ELR (cell line): ENCODE measurements around the gene RIOK3.
"Not testable (repeated sequence)": the region's sequence is repeated elsewhere in the genome, so short reads cannot be mapped to it uniquely, and the experiment has no call there.

Experiments
- DNase-seq: peaks from one replicate; pipeline ENCODE4 v3.0.0-alpha.2; 2015; ENCODE audit warnings: low read depth

The RIOK3 gene, protein sequence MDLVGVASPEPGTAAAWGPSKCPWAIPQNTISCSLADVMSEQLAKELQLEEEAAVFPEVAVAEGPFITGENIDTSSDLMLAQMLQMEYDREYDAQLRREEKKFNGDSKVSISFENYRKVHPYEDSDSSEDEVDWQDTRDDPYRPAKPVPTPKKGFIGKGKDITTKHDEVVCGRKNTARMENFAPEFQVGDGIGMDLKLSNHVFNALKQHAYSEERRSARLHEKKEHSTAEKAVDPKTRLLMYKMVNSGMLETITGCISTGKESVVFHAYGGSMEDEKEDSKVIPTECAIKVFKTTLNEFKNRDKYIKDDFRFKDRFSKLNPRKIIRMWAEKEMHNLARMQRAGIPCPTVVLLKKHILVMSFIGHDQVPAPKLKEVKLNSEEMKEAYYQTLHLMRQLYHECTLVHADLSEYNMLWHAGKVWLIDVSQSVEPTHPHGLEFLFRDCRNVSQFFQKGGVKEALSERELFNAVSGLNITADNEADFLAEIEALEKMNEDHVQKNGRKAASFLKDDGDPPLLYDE

DNA sequence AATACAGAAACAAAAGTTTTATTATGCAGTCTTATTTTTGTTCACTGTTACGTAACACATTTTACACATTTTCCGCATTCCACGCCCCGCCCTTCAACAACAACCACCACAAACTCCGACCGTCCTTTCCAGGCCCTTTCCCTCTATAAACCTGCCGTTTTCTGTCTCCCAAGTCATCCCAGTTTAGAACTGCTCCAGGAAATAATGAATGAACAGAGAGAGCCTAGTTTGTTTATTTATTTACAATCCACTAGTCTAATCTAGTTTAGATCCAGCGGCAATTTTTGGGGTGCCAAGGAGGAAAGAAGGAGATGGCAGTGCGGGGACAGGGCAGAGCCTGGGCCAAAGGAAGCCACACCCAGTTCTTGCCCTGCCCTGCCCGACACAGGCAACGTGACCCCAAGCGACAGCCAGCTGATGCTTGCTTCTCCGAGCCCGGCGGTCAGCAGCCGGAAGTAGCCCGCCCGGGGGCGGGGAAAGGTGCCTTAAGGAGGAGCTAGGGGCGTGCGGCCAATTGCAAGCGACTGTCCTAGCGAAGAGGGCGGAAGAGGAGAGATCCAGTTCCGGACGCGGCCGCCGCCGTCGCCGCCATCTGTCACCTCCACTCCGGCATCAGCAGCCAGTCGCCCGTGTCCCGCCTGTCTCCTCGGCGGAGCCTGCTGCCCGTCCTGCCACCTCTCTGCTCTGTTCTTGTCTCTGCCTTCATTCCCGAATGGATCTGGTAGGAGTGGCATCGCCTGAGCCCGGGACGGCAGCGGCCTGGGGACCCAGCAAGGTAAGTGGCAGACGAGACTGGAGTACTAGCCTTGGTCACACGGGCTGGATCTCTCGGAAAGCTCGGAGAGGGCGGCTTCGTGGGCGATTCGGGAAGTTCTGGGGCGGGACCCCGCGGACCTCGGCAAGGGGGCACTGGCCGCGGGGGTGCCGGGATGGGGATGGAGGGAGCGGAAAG, at the start of gene RIOK3:
TSS of gene RIOK3 (plus strand) at position 560 of the 952 bp plus-strand sequence. CDS start at position 713, 153 bp downstream.
- peak; percentile 98 for DNase-seq

DNA sequence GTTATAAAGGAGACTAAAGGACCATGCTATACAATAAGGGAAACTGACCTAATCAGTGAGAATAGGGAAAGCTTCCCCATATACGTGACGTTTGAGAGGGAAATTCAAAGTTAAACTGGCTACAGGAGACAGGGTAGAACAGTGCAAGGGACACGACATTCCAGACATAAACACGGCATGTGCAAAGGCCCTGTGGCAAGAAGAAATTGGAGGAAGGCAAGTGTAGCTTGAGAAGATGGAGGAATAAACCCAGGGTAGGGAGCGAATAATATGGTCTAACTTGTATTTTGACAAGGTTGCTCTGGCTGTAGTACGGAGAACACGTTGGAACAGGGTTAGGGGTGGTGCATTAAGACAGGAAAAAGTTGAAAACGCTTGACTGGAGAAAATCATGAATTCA, 49.8 kb upstream of the RIOK3 start:
- DNase-seq = no peak

DNA sequence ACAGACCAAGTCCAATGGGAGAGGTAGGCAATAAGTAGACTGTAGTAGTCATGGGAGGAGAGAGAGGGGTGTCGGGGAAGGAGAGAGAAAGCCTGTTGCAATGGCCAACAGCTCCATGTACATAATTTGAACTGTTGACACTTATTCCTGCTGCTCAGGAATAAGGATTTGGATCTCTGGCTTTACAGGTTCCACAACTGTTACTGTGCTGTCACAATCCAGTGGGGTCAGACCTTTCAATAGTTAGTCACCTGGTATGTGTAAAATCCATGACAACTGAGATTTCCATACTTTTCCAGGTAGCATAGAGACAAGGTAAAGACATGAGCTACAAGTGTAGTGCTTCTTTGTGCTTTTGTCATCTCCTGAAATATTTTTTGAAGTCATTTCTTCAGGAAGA, 47.5 kb upstream of the RIOK3 start:
- DNase-seq = no peak

DNA sequence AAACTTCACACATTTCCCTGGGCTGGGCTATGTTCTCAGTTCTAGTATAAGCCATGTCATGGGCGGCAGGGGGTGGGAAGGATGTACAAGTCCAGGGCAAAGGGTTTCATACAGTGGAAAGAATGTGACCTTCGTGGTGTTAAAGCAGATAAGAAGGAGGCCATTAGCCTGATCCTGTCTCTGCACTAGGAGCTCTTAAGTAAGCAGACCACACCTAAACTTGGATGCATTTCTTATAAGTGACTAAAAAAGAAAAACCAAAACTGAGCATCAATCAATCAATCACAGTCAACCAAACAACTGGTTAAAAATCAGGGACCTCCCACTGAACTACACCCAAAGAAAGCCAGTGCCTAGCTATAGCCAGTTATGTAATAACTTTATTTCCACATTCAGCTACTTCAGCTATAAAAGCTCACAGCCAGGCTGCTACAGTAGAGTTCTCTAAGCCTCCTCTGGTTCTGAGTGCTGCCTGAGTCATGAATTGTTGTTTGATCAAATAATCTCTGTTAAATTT, 46.8 kb upstream of the RIOK3 start:
- DNase-seq = peak; percentile 10

DNA sequence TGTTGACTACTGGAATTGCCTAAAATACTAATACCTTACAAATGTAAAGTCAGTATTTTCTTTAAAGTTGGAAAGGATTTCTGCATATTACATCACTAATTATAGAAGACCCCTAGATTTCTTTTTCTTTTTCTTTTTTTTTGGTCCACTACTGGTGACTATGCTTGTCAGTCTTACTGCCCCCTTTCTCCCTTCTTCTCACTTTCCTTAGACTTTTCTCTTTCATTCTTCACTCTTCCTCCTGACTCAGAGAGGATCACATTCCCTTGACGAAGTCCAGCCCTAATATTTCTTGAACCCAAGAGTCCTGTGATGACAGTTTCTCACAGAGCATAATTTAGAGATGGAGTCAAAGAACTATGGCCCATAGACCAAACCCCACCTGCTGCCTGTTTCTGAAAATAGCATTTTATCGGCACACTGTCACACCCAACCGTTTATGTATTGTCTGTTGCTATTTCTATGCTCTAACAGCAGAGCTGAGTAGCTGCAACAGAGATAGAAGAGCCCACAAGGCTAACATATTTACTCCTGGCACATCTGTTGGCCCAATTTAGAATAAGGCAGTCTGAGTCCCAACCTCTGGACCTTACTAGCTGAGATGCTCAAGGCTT, 40.6 kb upstream of the RIOK3 start:
- DNase-seq = no peak

DNA sequence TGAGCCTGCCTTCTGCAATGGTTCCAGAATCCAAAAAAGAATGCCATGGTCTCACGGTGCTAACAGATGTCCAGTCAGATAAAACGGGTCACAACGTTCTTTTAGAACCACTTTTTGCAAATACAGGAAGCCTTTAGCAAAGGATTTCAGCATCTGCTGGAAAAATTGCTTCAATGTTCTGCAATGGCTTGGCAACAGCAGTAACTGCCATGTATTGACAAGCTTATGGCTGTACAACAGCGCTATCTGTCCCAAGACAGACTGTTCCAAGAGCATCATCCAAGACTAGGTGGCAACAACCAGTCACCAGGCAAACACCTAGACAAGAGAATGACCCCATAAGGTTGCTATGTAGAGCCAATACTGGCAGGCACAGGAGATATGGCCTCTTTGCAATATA, 37.6 kb upstream of the RIOK3 start:
- no peak for DNase-seq

DNA sequence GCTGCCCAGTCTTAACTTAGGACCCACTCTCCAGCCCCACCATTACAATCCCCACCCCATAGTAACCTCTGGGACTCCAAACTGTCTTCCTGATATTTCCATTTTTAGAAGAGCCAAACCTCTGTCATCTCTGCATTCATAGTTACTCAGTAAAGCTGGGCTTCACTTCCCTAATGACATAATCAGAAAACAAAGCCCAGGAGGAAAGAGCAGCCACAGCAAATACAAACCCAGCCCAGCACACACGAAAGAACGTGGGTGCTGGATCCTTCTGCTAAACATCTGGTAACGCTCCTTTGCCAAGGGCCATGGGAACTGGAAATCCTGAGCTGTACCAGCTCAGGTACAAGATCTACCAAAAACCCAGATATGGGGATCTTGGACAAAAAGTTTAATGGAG, 36.8 kb upstream of the RIOK3 start:
- DNase-seq = no peak

DNA sequence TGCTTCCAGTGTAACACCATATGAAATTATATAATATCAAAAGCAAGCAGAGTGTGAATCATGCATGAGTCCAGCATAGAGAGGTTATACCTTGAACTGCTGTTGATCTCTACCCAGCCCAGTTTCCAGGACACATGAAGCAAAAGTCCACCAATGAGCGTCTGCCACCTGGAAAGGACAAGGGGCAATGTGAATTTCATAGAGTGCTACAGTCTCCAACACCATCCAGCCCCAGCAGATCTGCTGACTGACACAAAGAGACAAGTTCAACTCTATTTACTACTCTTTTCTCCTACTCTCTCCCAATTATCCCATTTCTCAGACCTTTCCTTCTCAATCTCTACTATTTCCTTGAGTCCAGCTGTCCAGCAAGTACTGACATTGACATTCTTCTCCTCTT, 31.8 kb upstream of the RIOK3 start:
- DNase-seq = no peak

DNA sequence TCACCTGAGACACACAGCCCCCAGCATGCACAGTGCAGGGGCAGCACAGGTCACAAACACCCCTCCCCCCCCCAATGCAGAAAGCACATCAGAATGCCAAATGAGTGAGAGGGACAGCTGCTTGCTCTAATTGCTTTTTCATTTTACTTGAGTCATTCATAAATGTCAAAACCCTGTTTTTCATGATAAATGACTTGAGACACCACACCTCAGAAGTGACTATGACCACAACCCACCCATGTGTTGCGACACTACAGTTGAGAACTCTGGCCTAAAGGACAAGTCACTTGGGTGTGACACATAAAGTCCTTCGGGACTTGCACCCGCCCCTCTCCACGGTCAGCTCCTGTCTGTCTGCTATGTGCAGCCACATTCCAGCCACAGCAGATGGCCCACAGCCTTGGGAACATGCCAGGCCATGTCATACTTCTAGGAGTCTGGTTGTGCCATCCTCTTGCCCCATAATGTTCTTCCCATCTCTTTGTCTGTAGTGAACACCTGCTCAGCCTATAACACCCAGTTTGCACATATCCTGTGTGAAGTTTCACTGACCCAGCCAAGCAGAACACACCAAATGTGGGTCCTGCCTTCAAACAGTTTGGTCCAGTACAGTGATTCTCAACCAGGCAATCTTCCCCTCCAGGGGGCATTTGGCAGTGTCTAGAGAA, 30.2 kb upstream of the RIOK3 start:
- peak; percentile 60 for DNase-seq

DNA sequence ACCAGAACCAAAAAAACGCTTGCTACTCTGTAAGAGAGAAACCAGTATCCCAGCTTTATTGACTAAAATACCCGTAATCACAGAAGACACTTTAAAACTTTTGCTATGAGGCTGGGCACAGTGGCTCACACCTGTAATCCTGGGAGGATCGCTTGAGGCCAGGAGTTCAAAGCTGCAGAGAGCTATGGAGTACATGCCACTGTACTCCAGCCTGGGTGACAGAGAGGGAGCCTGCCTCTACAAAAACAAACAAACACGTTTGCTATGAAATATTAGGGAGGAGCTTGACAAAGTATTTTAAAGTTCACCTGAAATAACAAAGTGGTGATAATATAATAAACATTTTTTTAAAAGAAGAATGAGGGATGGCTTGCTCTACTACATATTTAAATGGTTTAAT, 28.5 kb upstream of the RIOK3 start:
- DNase-seq = no peak

DNA sequence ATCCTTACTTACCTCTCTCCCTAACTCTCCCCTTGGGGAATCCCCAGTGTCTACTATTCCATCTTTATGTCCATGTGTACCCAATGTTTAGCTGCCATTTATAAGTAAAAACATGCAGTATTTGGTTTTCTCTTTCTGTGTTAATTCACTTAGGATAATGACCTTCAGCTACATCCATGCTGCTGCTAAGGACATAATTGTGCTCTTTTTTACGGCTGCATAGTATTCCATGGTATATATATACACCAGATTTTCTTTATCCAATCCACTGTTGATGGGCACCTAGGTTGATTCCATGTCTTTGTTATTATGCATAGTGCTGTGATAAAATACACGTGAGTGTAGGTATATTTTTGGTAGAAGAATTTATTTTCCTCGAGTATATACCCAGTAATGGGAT, 24.3 kb upstream of the RIOK3 start:
- DNase-seq = no peak

DNA sequence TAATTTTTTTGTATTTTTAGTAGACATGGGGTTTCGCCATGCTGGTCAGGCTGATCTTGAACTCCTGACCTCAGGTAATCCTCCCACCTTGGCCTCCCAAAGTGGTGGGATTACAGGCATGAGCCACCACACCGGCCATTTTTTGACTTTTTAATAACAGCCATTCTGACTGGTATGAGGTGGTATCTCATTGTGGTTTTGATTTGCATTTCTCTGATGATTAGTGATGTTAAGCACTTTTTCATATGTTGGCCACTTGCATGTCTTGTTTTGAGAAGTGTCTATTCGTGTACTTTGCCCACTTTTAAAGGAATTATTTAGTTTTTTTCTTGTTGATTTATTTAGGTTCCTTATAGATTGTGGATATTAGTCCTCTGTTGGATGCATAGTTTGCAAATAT, 23.5 kb upstream of the RIOK3 start:
- DNase-seq = not testable (repeated sequence)

DNA sequence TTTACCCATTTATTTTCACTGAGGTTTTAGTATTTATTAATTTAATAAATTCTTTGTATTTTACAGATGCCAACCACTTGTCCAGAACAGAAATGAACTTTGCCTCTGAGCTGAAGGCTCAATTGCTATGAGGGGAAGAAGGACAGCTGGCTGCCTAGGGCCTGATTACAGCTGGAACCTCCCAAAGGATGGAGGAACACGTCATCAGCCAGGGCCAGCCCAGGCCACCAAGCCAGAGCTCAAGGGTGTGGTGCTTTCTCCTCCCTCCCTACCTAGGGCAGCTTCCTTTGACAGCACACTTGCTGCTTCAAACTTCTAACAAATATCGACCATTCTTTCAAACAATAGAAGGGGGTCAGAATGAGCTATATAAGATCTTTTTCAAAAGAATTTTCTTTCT, 19.7 kb upstream of the RIOK3 start:
- no peak for DNase-seq

DNA sequence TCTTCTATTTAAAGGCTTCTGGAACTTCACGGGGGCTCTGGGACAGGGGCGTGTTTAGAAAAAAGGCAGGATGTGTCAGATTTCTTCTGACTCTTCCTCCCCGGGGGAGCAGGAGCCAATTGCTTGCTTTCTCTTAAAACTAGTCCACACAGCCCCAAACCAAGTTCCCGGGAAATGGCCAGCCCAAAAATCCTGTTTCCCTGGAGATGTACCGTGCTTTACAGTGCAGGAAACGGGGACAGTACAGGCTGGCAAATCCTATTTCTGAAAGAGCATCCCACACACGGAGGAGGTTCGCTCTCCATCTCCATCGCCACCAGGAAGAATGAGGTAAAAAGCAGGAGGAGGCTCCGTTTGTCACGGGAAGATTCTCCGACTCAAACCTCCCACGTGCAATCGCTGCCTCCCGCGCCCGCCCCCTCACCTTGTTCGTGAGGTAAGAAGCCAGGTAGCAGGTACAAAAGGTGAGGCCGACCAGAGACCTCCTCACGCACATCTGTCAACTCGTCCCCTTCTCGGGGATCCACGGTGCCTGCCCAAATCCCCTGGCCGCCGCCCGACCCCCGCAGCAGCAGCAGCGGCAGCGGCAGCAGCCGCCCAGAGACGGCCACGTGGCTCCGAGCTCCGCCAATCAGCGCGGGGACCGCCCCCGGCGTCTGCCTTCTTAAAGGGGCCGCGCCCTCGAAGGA, 15.6 kb upstream of the RIOK3 start:
- peak; percentile 76 for DNase-seq

DNA sequence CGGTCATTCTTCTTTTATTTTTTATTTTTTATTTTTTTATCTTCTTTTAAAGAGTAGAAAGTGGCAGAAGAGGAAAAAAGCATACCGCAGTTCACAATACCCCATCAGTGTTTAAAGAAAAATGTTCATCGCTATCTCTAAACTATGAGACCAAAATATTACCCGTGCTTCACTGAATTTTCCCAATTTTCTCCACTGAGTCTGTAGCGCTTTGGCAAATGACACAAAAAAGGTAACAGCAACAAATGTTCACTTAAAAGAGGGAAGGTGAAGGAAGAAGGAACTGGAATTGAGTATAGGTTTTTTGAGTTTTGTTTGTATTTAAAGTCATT, 15.1 kb upstream of the RIOK3 start:
- DNase-seq = no peak

DNA sequence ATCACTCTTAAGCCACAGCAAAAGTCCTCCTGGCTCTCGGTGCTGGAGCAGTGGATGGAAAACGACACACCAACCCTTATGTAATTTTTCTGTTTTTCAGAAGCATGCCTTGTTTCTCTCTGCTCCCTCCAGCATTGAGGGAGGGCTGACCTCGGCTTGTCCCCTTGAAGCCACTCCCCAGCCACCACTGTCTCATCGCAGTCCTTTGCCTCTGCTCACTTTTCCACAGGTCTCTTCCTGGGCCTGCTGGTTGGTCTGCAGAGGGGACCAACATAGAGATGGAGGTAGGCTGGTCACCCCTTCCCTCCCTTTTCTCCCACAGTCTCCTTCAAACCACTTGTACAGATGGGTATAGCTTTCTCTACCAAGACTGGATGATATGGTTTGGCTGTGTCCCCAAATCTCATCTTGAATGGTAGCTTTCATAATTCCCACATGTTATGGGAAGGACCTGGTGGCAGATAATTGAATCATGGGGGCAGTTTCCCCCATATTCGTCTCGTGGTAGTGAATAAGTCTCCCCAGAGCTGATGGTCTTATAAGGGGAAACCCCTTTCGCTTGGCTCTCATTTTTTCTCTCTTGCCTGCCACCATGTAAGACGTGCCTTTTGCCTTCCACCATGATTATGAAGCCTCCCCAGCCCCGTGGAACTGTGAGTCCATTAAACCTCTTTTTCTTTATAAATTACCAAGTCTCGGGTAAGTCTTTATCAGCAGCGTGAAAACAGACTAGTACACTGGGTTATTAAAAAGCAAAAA, 14.3 kb upstream of the RIOK3 start:
- DNase-seq = no peak

DNA sequence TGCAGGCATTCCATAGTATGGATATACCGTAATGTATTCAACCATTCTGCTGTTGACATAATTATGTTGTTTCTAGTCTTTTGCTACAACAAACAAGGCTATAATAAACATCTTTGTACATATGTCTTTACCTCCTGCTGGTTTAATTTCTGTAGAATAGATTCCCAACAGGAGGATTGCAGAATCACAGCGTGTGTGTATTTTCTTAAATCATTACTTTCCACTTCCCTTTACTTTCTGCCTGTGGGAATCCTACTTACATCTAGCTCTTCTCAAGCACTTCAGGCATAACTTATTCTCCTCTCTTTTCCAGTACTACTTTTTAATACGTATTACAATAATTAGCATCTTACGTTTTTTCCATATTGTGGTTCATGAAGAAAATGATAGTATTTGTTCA, 13.0 kb upstream of the RIOK3 start:
- no peak for DNase-seq

DNA sequence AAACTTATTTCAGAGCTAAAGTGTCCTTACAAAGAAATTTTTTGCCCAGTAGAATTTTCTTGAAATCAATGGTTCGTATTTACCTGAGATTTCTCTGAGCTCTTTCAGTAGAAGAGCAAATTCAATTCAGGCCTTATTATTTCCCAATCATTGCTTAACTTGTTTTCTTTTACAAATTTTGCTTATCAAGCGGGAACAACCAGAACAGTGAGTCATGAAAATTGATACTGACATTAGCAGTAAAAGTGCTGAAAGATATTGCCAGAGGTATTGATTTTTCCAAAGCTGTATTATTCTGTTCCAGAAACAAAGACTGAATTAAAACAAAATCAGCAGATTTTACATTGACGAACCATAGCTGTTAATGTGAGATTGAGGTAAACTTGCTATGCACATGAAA, 10.1 kb upstream of the RIOK3 start:
- no peak for DNase-seq

DNA sequence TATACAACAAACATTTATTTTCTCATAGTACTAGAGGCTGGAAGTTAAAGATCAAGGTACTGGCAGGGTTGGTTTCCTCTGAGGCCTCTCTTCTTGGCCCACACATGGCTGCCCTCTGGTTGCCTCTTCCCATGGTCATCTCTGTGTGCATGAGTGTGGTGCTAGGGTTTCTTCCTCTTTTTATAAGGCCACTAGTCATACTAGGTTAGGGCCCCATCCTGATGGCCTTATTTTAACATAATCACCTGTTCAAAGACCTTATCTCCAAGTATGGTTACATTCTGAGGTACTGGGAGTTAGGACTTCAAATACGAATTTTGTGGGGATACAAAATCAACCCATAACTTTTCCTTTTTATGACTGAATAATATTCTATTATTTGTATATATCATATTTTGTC, 4.8 kb upstream of the RIOK3 start:
- no peak for DNase-seq

DNA sequence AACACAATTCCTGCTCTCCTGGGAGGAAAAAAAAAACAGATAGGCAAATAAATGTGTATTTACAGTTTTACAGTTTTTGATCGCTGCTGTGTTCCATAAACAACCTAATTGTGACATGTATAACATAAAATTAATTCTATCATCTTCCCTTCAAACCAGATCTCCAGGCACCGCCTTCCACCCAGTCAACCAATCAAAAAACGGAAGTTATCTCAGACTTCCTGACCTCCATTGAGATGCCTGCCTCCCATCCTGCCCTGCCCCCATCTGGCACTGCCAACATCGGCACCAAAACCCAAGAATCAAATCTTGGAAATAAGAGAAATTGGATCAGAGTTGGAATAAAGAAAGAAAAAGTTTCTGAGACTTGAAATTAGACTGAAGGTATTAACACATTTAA, 3.1 kb upstream of the RIOK3 start:
- no peak for DNase-seq
